NCI-H2029 (cell line): ENCODE results near the gene SFTPD.
"Not testable (repeated sequence)": the region's sequence is repeated elsewhere in the genome, so short reads cannot be mapped to it uniquely, and the experiment has no call there.

Source experiments
- DNase-seq: peaks from one replicate; lab custom pipeline; 2025; lab: John Stamatoyannopoulos, UW

SFTPD gene

DNA sequence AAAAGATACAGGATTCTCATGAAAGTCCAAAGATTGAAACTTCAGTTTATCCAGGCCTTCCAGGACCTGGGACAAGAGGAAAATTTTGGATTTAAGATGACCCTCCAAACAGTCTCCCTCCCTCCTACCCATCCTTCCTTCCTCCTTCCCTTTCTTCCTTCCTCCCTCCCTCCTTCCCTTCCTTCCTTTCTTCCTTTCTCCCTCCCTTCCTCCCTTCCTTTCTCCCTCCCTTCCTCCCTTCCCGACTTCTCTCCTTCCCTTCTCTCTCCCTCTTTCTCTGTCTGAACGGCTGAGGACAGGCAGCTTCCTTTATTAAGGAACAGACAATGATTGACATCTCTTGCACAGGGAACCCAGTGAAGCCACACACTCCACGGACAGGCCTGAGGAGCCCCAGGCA lies 23.3 kb downstream of the SFTPD start:
- no peak for DNase-seq

DNA sequence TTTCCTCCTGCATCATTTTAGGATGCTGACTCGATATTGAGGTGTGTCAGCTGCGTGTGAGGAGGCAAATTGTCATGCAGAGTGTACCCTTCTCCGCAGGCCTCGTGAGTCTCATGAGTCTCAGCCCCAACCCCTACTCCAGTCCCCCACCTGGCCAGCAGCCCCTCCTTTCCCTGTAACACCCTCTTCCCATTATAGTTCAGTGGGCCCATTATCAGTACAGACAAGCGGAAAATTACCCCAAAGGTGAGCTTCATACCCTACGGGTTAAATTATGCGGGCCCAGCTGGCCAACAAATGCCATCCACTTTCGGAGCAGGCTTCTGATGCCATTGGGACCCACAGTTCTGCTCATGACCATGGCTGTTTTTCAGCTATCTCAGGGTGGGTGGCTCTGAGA lies 25.2 kb downstream of the SFTPD start:
- DNase-seq: no peak

DNA sequence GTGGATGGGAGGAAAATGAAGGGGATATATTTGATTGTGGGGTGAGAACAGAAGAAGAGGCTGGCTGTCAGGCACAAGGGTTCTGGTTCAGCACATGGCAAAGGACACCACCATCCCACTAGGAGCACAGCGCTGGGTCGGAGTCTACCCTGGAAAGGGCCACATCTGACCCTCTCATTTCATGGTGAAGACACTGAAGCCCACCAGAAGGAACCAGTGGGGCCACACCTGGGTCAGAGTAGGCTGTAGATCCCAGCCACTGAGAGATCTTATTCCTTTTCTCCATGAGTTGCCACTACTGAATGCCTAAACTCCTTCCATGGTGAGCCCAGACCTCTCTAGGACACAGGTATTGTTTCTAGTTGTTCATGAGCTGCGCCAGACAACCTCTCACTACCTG lies 25.8 kb downstream of the SFTPD start:
- DNase-seq: no peak

DNA sequence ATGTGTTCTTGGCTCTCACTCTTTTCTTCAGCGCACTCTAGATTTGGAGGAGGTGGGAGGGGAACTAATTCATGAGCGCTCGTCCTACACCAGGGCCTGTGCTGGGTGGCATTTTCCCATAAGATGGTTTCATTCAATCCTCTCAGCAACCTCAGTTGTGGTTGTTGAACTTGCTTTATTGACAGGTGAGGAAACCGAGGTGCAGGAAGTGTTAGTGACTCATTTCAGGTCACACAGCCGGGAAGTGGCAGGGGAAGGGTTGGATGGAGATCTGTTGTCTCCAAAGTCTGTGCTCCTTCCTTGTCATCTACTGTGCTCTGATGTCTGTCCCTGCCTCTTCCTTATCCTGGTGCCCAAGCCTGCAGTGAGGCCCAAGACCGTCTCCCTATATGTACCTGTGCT lies 26.9 kb downstream of the SFTPD start:
- not testable (repeated sequence) for DNase-seq

DNA sequence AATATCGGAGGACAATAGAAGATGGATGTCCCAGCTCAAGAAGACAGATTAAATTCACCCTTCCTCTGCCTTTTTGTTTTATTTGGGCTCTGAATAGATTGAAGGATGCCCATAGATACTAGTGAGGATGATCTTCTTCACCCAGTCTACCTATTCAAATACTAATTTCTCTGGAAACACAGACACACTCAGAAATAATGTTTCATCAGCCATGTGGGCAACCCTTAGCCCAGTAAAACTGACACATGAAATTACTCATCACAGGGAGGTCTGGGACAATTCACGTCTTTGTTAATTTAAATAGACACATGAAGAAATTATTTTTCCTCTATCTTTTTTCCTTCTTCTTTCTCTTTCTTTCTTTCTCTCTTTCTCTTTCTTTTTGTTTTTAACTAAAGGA lies 33.1 kb downstream of the SFTPD start:
- not testable (repeated sequence) for DNase-seq

DNA sequence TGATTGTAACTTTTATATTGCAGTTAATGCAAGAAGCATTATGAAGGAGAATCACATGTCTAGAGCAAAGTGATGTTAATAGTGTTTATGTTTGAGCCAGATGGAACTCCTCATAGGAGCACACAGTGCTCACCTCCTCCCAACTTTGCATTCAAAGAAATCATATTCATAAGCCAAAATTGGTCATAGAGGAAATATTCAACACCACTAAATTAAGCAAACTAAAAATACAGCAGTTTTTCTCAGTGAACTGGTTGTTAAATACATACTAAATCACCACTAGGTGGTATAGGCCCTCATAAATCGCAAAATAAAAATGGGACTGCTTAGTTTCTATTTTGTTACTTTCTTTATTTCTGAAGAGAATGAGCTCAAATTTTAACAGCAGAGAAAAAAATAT lies 34.4 kb downstream of the SFTPD start:
- not testable (repeated sequence) for DNase-seq

DNA sequence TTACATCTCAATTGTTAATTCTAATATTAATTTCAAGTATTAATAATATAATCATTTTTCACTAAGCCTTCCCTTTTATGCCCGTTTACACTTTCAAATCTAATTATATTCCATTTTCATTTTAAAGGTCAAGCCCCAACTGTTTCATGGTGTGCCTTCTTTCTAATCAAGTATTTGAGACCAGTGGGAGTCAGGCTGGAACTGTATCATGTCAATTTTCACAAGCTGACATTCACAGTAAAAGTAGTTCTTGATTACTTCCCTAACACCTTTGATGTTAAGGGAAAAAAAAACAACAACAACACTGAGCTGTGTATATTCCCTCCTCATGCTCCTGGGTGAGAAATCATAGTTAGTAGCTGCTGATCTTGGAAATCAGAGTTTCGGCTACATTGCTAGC lies 38.1 kb downstream of the SFTPD start:
- no peak for DNase-seq

DNA sequence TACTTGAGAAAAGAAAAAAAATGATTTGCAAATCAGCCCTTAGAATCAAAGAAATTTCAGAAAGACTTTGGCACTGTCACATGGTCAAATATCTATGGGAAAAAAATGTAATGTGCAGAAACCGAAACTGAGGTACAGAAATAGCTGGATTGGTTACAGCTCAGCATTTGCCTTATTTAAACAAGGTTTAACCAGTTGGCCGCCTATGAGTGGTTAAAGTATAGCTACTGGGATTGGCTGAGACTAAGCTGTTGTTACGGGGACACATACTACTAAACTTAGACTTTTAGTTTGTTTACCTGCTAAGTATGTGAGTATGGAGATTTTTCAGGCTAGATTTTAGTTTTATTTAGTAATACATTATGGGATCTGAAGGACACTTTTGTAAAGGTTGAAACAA lies 38.6 kb downstream of the SFTPD start:
- peak; percentile 35 for DNase-seq

DNA sequence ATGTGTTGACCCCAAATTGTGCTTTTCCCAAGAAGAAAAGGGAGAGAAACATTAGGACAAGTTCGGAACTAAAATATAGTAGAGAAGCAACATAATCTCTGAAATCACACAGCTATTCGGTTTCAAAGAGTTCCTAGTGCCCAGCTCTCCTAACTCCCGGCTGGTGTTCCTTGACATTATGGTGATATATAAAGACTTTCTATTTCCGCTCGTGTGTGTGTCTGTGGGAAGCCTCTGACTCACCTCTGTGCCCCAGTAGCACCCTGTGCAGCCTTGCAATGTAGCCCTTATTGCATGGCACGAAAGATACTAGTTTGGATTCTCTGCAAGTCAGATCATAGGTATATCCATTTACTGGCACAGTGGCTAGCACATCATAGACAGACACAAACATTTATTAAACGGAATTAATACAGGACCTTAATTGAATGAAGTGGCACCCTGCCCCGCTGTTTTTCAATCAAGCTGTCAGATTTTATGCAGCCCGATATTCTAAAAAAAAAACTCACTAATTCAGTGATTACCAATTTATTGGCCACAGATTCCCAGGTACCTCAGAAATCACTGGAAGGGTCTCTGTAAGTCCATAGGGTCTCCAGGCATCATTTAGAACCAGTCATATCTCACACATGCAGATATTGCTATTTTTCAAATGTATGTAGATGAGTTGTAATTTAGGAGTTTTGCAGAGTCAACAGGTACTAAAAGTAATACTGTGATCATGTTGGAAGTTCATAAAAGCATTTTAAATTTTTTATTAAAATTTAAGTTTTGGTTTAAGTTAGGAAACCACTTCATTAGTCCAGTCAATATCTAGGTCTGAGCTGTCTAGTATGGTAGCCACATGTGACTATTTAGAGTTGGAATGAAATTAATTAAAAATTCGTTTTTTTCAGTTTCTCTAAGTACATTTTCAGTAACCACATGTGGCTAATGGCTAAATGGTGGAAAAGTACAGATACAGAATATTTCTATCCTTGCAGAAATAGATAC lies 43.3 kb downstream of the SFTPD start:
- DNase-seq: no peak

DNA sequence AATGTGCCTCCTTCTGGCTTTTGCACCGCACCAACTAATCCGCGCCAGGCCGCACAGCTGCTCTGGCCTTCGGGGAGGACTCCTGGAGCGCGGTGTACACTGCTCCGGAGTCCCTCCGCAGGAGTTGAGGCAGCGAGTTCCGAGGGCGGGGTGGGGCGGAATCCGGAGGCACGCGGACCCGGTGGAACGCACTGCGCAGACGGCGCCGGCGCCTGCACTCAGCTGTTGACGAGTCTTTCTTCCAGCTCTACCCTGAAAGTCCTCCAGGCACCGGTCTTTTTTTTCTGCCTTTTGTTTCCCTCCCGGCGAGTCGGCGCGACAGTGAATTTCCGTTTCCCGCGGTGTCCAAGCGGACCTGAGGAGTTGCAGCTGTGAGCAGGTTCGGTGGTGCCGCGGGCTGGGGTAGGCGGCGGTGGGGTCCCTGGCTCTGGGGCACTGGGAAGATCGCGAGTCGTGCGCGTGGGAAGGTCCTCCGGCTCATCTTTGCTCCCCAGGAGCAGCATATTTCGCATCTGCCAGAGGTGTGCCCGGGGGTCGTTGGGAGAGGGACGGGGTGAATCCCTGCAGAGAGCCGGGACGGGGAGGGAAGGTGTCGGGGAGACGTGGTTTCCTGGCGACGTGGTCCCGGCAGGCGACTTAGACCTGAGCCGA lies 44.1 kb downstream of the SFTPD start:
- peak; percentile 61 for DNase-seq

DNA sequence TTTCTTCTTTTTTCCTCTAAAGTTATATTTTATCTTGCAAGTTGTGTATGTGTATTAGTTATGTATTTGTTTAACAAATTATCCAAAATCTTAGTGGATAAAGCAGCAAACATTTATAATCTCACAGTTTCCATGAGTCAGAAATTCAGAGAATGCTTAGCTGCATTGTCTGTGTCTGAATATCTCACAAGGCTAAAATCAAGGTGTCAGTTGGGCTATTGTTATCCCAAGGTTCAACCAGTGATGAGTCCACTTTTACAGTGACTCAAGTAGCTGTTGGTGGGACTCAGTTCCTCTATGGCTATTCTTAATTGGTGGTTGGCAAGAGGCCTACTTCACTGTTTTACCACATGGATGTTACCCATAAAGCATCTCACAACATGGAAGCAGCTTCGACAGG lies 47.3 kb downstream of the SFTPD start:
- DNase-seq: not testable (repeated sequence)

DNA sequence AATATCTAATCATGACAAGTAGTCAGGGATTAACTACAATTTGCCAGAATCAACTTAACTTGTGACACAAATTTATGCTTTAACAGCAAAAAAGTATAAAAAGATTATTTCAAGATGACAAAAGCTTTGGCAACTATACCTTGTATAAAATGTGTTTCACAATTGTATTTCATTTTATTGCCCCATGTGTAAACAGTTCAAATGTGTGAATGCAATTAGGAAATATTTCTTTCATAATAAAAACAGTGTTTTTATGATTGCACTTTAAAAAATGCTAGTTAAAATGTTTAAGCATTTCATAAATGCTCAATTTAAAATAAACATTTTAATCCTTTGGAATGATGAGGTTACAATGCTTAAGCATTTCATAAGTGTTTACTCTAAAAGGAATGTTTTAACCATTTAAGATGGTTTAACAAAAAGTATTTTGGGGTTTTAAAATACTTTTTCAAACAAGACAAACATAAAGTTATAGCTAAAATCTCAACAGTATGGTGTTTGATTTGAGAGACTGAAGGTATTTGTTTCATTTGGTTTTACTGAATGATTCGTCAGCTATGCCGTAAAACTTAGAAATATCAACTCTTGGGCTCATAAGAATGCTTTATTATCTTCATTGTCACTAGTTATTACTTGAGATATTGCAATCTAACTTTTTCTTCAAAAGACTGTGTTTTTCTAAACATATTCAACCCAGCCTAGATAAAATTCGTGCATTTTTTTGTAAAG lies 50.1 kb downstream of the SFTPD start:
- no peak for DNase-seq

DNA sequence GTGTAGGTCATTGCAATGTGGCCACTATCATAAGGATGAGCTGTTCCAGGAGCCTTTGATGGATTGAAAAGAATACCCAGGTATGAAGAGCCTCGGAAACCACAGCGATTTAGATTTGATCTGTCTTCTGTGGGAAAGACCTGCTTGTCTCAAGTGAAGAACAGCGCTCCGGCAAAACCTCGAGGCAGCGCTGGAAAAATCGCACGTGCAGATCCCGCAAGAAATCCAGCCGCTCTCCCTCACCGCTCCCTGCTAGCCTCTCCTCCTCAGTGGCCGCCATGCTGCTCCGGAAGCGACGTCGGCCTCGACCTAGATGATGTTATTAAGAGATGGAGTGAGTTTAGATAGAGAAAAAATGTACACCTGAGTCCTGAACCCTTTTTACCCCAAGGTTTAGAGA lies 56.0 kb downstream of the SFTPD start:
- not testable (repeated sequence) for DNase-seq

DNA sequence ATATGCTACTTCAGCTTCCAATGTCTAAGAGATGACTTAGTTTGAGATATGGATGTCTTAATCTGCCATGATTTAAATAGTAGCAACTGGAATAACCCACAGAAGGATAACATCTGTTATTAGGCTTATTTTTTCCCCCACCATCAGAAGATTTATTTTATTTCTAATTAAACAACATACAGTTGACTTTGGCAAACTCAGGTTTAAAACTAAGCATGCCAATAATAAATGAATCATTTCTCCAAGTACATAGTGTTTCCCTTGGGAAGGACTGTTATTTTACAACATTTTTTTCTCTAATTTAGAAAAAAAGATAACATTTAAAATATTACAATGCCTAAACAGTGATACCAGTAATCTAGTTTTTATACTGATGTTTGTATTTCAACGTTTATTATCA lies 58.4 kb downstream of the SFTPD start:
- DNase-seq: no peak

DNA sequence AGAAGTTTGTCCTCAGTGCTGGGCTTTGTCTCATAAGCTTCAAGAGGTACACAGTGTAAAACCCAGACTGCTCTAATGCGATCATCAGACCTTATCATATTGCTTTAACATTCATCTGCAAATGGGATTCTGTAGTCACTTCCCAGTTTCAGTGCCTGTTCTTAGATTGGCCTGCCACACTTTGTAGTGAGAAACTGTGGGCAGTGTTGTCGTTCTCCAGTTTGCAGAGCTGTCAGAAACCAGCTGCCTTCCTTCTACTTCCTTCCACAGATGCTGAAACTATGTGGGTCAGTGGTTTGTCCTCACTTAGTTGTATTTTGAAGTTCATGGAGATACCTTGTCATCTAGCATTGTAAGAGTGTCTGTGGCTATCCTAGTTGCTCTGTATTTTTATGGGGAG lies 59.9 kb downstream of the SFTPD start:
- DNase-seq: not testable (repeated sequence)
